ENCODE measurements around the gene RPS15. TPM values are rescaled to one million over a fixed set of nuclear protein-coding genes. Genes with fewer than 3 reads are reported as not detected.

The RPS15 gene
- total RNA-seq, 4 donors from 2014 or later = 1,802 to 3,909 (median 2,793) TPM

DNA sequence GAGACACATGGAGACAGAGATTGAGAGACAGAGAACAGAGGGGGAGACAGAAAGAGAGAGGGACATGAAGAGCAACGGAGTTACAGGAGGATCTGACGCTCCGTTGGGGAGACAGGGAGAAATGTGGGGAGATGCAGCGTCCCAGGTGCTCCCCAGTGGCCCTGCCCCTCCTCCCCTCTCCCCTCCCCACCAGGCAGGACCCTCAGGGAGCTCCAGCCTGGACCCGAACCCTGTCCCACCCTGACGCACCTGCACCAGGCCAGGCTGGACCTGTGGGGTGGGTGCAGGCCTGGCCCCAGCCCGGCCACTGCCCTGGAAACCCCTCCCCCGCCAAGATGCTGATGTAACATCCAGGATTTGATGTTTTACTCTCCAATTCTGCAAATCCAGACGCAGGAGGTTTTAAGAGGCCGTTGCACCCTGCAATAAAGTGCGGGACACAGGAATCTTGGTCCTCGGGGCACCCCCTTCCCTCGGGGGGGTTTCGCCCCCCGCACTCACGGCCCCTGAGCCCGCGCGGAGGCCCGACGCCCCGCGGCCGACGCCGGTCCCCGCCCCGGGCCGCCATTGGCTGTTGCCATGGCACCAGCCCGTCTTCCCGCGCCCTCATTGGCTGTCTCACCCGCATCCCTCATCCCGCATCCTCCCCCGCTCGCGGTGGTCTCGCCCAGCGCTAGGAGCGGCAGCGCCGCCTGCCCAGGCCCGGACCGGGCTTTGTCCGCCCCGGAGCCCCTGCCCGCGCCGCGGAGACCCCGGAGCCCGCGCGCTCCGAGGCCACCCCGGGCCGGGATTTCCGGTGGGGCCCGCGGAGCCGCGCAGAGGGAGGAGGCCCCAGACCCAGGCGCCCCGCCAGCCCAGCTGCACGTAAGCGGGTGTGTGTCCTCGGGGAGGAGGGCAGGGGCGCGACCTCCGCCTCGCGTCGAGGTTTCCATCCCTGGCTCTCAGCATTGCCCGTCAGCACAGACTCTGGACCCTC lies 11.6 kb downstream of the RPS15 start, which contains the start of gene APC2:
Gene APC2, plus strand, starts transcription at position 655 of the 976 bp plus-strand sequence. CDS start 2,881 bp downstream, outside the sequence.
- 27% methylated on average over 7 of the region's 74 CpGs for WGBS
- Histone ChIP-seq H3K27me3 (peaks cover 88% of the 10 kb centered on the region), H3K4me3 (no peak within 1 kb of the TSS), H3K4me1 (peaks cover 48% of the 10 kb centered on the region), H3K36me3 (no peaks in the 10 kb centered on the region), H3K27ac (no peak within 1 kb of the TSS), H3K9me3 (no peaks in the 10 kb centered on the region)
- DNase-seq (ENCODE audit: low spot score in 2 of 2) = no peak
- TF ChIP-seq POLR2AphosphoS5 (IDR thresholded peaks at IDR 0.05) (no peak), EP300 (IDR thresholded peaks at IDR 0.05) (no peak), POLR2A (IDR thresholded peaks at IDR 0.05) (no peak)
- TF ChIP-seq, protein P1, sequence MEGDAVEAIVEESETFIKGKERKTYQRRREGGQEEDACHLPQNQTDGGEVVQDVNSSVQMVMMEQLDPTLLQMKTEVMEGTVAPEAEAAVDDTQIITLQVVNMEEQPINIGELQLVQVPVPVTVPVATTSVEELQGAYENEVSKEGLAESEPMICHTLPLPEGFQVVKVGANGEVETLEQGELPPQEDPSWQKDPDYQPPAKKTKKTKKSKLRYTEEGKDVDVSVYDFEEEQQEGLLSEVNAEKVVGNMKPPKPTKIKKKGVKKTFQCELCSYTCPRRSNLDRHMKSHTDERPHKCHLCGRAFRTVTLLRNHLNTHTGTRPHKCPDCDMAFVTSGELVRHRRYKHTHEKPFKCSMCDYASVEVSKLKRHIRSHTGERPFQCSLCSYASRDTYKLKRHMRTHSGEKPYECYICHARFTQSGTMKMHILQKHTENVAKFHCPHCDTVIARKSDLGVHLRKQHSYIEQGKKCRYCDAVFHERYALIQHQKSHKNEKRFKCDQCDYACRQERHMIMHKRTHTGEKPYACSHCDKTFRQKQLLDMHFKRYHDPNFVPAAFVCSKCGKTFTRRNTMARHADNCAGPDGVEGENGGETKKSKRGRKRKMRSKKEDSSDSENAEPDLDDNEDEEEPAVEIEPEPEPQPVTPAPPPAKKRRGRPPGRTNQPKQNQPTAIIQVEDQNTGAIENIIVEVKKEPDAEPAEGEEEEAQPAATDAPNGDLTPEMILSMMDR (IDR thresholded peaks at IDR 0.05) = no peak

DNA sequence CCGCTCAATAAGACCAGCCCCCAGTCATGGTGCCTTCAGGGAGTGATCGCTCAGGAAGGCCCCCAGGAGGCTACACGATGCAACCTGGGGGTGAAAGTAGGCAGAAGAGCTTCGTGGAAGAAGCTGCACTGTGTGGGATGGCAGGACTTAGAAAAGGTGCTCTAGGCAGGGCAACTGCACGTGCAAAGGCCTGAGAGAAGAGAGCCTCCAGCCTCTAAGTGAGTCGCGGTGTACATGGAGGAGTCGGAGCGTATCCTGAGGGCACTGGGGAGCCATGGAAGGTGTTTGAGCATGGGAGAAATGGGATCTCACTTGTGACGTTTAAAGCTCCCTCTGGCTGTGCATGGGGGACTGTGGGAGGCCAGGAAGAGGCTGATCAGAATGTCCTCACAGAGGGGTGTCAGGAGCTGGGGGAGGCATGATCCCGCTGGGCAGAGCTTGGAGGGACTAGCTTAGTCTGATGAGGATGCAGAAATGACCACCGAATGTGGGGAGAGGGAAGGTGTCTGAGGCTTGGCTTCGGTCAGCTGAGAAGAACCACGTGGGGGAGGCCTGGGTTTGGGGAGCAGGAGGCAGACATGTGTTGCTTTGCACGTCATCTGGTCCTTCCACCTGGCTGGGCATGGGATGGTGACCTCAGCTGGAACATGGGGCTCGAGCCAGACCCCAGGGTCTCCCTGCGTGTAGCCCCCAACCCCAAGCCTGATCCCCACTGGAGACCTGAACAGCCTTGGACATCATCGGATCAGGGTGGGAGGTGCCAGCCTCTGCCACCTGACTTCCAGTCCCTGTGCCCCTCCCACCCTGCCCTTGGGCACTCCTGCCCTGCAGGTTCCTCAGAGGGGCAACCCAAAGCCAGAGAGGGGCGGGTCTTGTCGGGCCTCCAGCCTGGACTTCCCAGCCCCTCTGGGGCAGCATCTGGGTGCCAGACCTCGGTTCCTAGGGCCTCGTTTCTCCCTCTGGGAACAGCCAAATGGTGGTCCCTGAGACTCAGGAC lies 12.8 kb downstream of the RPS15 start:
- Histone ChIP-seq H3K27ac (no peak overlapping the region), H3K36me3 (no peaks in the 10 kb centered on the region), H3K4me3 (no peak overlapping the region), H3K9me3 (no peaks in the 10 kb centered on the region), H3K4me1 (peaks cover 46% of the 10 kb centered on the region), H3K27me3 (peaks cover 89% of the 10 kb centered on the region)
- no peak for DNase-seq (ENCODE audit: low spot score in 2 of 2)
- 56% methylated on average over 17 of the region's 22 CpGs for WGBS
- TF ChIP-seq POLR2A (IDR thresholded peaks at IDR 0.05) (no peak), EP300 (IDR thresholded peaks at IDR 0.05) (no peak), POLR2AphosphoS5 (IDR thresholded peaks at IDR 0.05) (no peak)
- TF ChIP-seq, protein P1 (IDR thresholded peaks at IDR 0.05) = no peak

DNA sequence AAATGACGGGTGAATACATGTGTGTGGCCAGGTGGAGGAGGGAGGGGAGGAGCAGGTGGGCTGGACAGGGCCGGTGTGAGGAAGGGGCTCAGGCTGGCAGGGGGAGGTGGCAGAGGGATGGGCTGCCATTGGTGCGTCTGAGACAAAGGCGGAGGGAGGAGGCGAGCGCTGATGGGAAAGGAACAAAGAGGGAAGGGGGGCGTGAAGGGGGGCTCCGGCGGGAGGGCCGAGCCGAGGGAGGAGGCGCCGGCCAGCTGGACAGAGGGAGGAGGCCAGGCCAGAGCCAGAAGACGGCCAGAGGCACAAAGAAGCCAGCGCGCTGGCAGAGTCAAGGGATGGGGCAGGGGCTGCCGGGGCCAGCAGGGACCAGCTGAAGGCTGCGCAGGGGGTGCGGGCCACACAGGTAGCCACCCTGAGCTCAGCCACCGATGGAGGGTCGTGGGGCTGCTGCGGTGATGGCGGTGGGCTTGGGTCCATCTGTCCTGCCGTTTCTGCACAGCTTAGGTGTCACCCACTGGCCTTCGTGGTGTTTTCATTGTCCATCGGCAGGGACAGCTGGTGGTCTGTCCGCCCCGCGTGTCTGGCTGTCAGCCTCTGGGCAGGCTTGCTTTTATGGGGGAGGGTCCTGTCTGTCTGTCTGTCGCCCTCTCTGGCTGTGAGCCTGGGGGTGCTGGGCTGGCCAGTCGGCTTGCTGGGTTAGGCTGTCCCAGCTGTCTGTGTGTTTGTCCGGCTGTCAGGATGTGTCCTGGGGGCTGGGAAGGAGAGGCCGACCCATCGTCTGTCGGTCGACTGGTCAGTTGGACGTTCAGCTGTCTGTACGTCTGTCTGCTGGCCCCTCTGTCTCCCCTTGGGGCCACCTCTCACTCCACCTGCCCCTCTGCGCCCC lies 14.0 kb downstream of the RPS15 start:
- H3K27ac ChIP-seq = no peak overlapping the region
- WGBS = 23% methylated on average over 25 of the region's 39 CpGs
- H3K4me1 ChIP-seq = peaks cover 46% of the 10 kb centered on the region
- H3K27me3 ChIP-seq = peaks cover 89% of the 10 kb centered on the region
- no peaks in the 10 kb centered on the region for H3K36me3 ChIP-seq
- H3K4me3 ChIP-seq = no peak overlapping the region
- TF ChIP-seq EP300 (IDR thresholded peaks at IDR 0.05) (no peak), POLR2A (IDR thresholded peaks at IDR 0.05) (no peak), POLR2AphosphoS5 (IDR thresholded peaks at IDR 0.05) (no peak)
- TF ChIP-seq, protein P1 (IDR thresholded peaks at IDR 0.05) = no peak
- H3K9me3 ChIP-seq = no peaks in the 10 kb centered on the region
- DNase-seq (ENCODE audit: low spot score in 2 of 2) = no peak

DNA sequence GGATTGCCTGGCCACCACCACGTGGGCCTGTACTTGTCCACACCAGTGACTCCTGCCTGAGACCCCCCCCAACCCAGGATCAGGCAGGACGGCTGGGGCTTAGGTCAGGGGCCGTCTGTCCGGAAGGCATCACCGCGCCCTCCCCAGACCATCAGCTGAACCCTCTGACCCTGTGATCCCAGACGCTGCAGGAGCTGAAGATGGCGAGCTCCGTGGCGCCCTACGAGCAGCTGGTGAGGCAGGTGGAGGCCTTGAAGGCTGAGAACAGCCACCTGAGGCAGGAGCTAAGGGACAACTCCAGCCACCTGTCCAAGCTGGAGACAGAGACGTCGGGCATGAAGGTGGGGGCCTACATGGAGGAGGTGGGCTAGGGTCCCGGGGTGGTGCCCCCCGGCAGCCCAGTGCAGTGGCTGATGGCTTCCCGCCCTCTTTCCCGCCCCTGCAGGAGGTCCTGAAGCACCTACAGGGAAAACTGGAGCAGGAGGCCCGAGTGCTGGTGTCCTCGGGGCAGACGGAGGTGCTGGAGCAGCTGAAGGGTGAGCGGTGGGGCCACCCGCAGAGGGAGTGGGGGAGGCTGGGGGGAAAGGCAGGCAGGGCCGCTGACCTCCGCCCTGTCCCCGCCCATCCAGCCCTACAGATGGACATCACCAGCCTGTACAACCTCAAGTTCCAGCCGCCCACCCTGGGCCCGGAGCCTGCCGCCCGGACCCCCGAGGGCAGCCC lies 14.8 kb downstream of the RPS15 start:
- Histone ChIP-seq H3K27ac (no peak overlapping the region), H3K27me3 (peaks cover 89% of the 10 kb centered on the region), H3K4me1 (peaks cover 49% of the 10 kb centered on the region), H3K4me3 (no peak overlapping the region), H3K9me3 (no peaks in the 10 kb centered on the region), H3K36me3 (no peaks in the 10 kb centered on the region)
- TF ChIP-seq POLR2A (IDR thresholded peaks at IDR 0.05) (no peak), POLR2AphosphoS5 (IDR thresholded peaks at IDR 0.05) (no peak), EP300 (IDR thresholded peaks at IDR 0.05) (no peak)
- TF ChIP-seq, protein P1 (IDR thresholded peaks at IDR 0.05) = no peak
- no CpG with 5 or more reads among the region's 30 CpGs for WGBS
- DNase-seq (ENCODE audit: low spot score in 2 of 2) = no peak
